ENCODE results near the gene EHD4.

EHD4 gene

DNA sequence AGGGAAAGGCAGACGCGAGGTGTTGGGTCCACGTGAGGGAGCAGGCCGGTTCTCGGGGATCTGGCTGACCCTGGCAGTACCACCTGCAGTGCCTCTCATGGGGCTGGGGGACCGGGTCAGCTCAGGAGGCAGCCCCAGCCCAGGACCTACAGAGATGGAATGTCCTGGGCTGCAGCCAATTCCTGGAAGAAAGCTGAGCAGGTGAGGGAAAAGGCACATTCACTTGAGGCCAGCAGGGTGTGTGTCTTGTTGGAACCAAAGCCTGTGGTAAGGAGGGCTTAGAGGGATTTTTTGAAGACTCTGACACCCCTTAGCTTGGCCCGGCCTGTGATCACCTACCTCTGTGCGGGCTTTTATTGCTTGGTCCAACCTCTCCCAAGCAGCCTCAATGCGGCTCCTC, 117.9 kb downstream of the EHD4 start:
- POLR2A ChIA-PET: no interaction called here
- no peaks in the 10 kb centered on the region for H3K4me1 ChIP-seq (ENCODE audit: control insufficient read depth, insufficient read depth, low read length)
- TF ChIP-seq ZNF514 (tag by site-specific recombination; IDR thresholded peaks at IDR 0.05): no peak
- TF ChIP-seq YY1 (tag by site-specific recombination; IDR thresholded peaks at IDR 0.05): no peak
- peak; percentile 68; the same call in 1 of the 2 replicates for TF ChIP-seq ZNF10 (tag by site-specific recombination; IDR thresholded peaks at IDR 0.05)
- peak; percentile 11; the same call in 1 of the 2 replicates for TF ChIP-seq GLIS1 (tag by site-specific recombination; IDR thresholded peaks at IDR 0.05)
- no peak for TF ChIP-seq ZNF777 (tag by site-specific recombination; IDR thresholded peaks at IDR 0.05; ENCODE audit: borderline replicate concordance)
- TF ChIP-seq, protein P1, sequence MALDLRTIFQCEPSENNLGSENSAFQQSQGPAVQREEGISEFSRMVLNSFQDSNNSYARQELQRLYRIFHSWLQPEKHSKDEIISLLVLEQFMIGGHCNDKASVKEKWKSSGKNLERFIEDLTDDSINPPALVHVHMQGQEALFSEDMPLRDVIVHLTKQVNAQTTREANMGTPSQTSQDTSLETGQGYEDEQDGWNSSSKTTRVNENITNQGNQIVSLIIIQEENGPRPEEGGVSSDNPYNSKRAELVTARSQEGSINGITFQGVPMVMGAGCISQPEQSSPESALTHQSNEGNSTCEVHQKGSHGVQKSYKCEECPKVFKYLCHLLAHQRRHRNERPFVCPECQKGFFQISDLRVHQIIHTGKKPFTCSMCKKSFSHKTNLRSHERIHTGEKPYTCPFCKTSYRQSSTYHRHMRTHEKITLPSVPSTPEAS (tag by site-specific recombination; IDR thresholded peaks at IDR 0.05): no peak
- TF ChIP-seq ZNF324 (tag by site-specific recombination; IDR thresholded peaks at IDR 0.05): no peak
- TF ChIP-seq ZNF600 (tag by site-specific recombination; IDR thresholded peaks at IDR 0.05): no peak
- TF ChIP-seq, protein P2, sequence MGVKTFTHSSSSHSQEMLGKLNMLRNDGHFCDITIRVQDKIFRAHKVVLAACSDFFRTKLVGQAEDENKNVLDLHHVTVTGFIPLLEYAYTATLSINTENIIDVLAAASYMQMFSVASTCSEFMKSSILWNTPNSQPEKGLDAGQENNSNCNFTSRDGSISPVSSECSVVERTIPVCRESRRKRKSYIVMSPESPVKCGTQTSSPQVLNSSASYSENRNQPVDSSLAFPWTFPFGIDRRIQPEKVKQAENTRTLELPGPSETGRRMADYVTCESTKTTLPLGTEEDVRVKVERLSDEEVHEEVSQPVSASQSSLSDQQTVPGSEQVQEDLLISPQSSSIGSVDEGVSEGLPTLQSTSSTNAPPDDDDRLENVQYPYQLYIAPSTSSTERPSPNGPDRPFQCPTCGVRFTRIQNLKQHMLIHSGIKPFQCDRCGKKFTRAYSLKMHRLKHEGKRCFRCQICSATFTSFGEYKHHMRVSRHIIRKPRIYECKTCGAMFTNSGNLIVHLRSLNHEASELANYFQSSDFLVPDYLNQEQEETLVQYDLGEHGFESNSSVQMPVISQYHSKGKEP (tag by site-specific recombination; IDR thresholded peaks at IDR 0.05): no peak
- no peak for TF ChIP-seq ZFP69B (tag by site-specific recombination; IDR thresholded peaks at IDR 0.05)
- no peak for TF ChIP-seq ZNF274 (IDR thresholded peaks at IDR 0.05; ENCODE audit: low read length)
- no peak for TF ChIP-seq ZNF274 (tag by site-specific recombination; IDR thresholded peaks at IDR 0.05; ENCODE audit: borderline replicate concordance)

DNA sequence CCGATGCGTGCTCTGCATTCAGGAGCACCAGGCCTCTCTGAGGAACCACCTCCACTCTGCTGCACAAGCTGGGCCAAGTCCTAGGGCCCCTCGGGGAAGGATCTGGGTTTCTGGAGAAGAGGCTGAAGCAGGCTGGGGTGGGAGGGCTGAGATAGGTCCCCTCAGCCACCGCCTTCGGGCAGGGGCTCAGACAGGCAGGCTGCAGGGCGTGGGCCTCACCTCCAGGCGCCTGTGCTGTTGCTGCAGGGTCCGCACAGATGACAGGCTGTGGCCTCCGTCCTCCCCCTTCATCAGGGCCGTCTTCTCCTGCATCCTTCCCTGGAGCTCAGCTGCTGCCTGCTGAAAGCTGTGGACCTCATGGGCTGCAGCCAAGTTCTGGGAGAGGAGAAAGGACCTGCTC, 118.5 kb downstream of the EHD4 start:
- peaks cover 0 to 1% of the 10 kb centered on the region in 2 experiments; a peak in 1 of 3 replicates for H3K36me3 ChIP-seq (ENCODE audit: control insufficient read depth in 2 of 2, insufficient read depth in 1 of 2, low read length in 2 of 2)
- H3K4me3 ChIP-seq (ENCODE audit: low read depth, low read length): no peak overlapping the region
- CTCF ChIA-PET: interaction anchor here (0.6 kb wide), 1 partner anchor 539 kb away, joined by 3 read pairs; no protein-coding TSS in a partner anchor
- no peaks in the 10 kb centered on the region for H3K9me3 ChIP-seq (ENCODE audit: control insufficient read depth, insufficient read depth, low read depth, low read length)
- no peak overlapping the region for H3K27ac ChIP-seq (ENCODE audit: extremely low read depth, low read depth, low read length)
- no peaks in the 10 kb centered on the region for H3K4me1 ChIP-seq (ENCODE audit: control insufficient read depth, insufficient read depth, low read length)
- TF ChIP-seq, protein P3, sequence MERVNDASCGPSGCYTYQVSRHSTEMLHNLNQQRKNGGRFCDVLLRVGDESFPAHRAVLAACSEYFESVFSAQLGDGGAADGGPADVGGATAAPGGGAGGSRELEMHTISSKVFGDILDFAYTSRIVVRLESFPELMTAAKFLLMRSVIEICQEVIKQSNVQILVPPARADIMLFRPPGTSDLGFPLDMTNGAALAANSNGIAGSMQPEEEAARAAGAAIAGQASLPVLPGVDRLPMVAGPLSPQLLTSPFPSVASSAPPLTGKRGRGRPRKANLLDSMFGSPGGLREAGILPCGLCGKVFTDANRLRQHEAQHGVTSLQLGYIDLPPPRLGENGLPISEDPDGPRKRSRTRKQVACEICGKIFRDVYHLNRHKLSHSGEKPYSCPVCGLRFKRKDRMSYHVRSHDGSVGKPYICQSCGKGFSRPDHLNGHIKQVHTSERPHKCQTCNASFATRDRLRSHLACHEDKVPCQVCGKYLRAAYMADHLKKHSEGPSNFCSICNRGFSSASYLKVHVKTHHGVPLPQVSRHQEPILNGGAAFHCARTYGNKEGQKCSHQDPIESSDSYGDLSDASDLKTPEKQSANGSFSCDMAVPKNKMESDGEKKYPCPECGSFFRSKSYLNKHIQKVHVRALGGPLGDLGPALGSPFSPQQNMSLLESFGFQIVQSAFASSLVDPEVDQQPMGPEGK (tag by site-specific recombination; IDR thresholded peaks at IDR 0.05): no peak
- TF ChIP-seq ZIC2 (tag by site-specific recombination; IDR thresholded peaks at IDR 0.05): 0 out of 2 replicates have a peak, but pooled peaks have one; percentile 1
- POLR2A ChIA-PET: no interaction called here

More for the DNA sequence above, 117.9 kb downstream of the EHD4 start:
- no peaks in the 10 kb centered on the region for H3K9me3 ChIP-seq (ENCODE audit: control insufficient read depth, insufficient read depth, low read depth, low read length)
- no peak overlapping the region for H3K4me3 ChIP-seq (ENCODE audit: low read depth, low read length)
- CTCF ChIA-PET: interaction anchor here (0.6 kb wide), 1 partner anchor 540 kb away, joined by 3 read pairs; no protein-coding TSS in a partner anchor
- no peak overlapping the region for H3K27ac ChIP-seq (ENCODE audit: extremely low read depth, low read depth, low read length)
- no peaks in the 10 kb centered on the region for H3K36me3 ChIP-seq (ENCODE audit: control insufficient read depth in 2 of 2, insufficient read depth in 1 of 2, low read length in 2 of 2)

DNA sequence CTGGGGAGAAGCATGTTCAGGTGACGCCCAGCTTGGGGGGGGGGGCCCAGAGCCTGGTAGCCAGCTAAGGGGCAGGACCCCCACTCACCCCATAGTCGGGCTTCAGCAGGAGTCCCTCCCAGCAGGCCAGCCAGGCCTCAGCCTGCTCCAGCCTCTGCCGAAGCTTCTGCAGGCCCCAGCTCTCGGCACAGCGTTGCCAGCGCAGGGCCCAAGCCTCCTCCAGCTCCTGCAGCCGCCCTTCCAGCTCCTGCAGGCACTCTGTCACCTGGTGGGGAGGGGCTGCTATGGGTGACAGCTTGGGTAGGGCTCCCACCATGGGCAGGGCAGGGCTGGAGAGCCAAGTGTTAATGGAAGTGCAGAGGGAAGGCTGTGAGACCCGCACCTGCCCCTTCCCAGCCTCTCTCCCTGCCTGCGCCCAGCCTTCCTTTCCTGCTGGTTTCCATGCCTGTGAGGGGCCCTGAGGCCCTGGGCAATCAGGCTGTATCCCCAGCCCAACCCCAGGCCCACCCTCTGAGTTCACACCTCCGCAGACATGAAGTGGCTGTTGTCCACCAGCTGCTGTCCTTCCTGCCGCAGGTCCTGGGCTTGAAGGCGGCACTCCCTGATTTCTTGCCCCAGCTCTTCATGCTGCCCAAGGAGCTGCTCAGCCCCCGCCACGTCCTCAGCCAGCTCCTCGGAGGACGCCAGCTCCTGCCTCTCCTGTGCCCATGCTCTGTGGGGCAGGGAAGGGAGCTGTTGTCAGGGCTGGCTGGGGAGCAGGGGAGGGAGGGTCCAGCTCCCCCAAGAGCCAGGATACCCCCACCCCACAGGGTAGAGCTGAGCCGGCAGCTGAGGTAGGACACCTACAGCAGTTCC, 119.4 kb downstream of the EHD4 start:
- Histone ChIP-seq H3K4me3 (ENCODE audit: low read depth, low read length) (no peak overlapping the region), H3K27ac (ENCODE audit: extremely low read depth, low read depth, low read length) (no peak overlapping the region), H3K4me1 (ENCODE audit: control insufficient read depth, insufficient read depth, low read length) (no peaks in the 10 kb centered on the region), H3K36me3 (ENCODE audit: control insufficient read depth in 2 of 2, insufficient read depth in 1 of 2, low read length in 2 of 2) (peaks cover 0 to 7% of the 10 kb centered on the region in 2 experiments; a peak in 1 of 3 replicates), H3K9me3 (ENCODE audit: control insufficient read depth, insufficient read depth, low read depth, low read length) (no peaks in the 10 kb centered on the region)
- TF ChIP-seq SCRT1 (tag by site-specific recombination; IDR thresholded peaks at IDR 0.05; ENCODE audit: borderline replicate concordance) (no peak), ZNF121 (tag by site-specific recombination; IDR thresholded peaks at IDR 0.05) (no peak), KLF8 (tag by site-specific recombination; IDR thresholded peaks at IDR 0.05) (no peak), ZNF600 (tag by site-specific recombination; IDR thresholded peaks at IDR 0.05) (peak; percentile 42; the same call in 1 of the 2 replicates)
- ChIA-PET CTCF (no interaction called here), POLR2A (no interaction called here)

Measured in HEK293 (cell line).